Omental fat pad (tissue), 4 donors: ENCODE results near the gene TAAR1. TPM values are rescaled to one million over a fixed set of nuclear protein-coding genes. Genes with fewer than 3 reads are reported as not detected.

Experiments used
- ATAC-seq: fragments of 150-250 bp; one replicate; pipeline ENCODE4 v1.9.1; 2016; ENCODE audit warnings: mild to moderate bottlenecking, moderate library complexity; ENCODE audit not compliant: low FRiP score
- DNase-seq: peaks from one replicate; pipeline ENCODE4 v3.0.0-alpha.2; 2019; ENCODE audit warnings: low spot score
- CTCF ChIP-seq, 3 donors: fragments of 450-650 bp; IDR thresholded peaks; one replicate each; pipeline ENCODE4 v1.5.1; 2016 to 2017; ENCODE audit warnings: antibody characterized with exemption in 3 of 3, mild to moderate bottlenecking in 3 of 3, moderate library complexity in 2 of 3
- total RNA-seq, 4 donors: library from RNA; depleted of rRNA; stranded (reverse); fragments of >200 nt; gene quantifications; one replicate each; pipeline ENCODE4 v1.1.0, GENCODE V29; 2016

Gene TAAR1
- total RNA-seq, 4 donors from 2014 or later, result not detected

- DNase-seq (no peak), ATAC-seq (no peak)
- no peak for TF ChIP-seq CTCF (IDR thresholded peaks at IDR 0.05)
Measured at GRCh38 chr6:132598473-132598872, 60.5 kb downstream of the TAAR1 start.

DNA sequence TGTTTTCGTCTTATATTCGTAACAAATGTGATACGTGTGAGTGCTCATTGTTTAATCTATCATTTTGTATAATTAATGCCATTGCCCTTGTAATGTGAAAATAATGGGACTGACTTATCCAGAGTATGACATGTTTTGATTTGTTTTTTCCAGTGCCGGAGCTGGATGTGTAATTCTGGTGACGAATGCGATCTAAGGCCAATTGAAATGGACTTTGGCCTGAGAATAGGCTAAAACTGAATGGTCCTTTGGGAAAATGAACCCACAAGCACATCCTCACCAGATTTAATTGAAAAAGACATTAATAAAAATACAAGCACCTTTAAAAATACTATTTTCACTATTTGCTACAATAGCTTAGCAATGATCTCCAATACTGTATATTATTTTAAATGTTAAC, 62.8 kb downstream of the TAAR1 start:
- ATAC-seq, result no peak
- DNase-seq, result no peak

More for the DNA sequence above, 62.8 kb downstream of the TAAR1 start:
- no peak for TF ChIP-seq CTCF (IDR thresholded peaks at IDR 0.05)

Other genes starting within 250 kb of the TAAR1 start
- gene STX7, start 146.1 kb downstream of the TAAR1 start, total RNA-seq, result 10 to 100 TPM; 36.1 to 78.3 (median 48.2) TPM
- gene TAAR9, start 120.9 kb downstream of the TAAR1 start, total RNA-seq, result not detected
- gene TAAR8, start 106.5 kb downstream of the TAAR1 start, total RNA-seq, result not detected
- gene TAAR6, start 88.9 kb downstream of the TAAR1 start, total RNA-seq, result not detected
- not detected for gene TAAR5, start 69.4 kb downstream of the TAAR1 start, total RNA-seq
- not detected for gene TAAR2, start 34.9 kb downstream of the TAAR1 start, total RNA-seq
- gene VNN1, start 54.9 kb upstream of the TAAR1 start, total RNA-seq, result 10 to 100 TPM in 1 of 4 donors, 1 to 10 TPM in 3; 2.5 to 21.4 (median 6.0) TPM
- gene VNN2, start 98.7 kb upstream of the TAAR1 start, total RNA-seq, result 10 to 100 TPM in 3 of 4 donors, 1 to 10 TPM in 1; 4.7 to 66.0 (median 22.5) TPM
- gene SLC18B1, start 139.5 kb upstream of the TAAR1 start, total RNA-seq, result 10 to 100 TPM; 10.8 to 20.2 (median 17.2) TPM
- 1,000 to 10,000 TPM; 1,604 to 2,733 (median 2,024) TPM for gene RPS12, start 155.4 kb upstream of the TAAR1 start, total RNA-seq